ENCODE data around the gene ZNF275. TPM values are rescaled to one million over a fixed set of nuclear protein-coding genes. Genes with fewer than 3 reads are reported as not detected.
"Not testable (repeated sequence)": the region's sequence is repeated elsewhere in the genome, so short reads cannot be mapped to it uniquely, and the experiment has no call there.

The ZNF275 gene
- total RNA-seq: 10 to 100 TPM in 1 of 10 donors, 1 to 10 TPM in 9; 6.6 to 10.1 (median 7.6) TPM
- polyA plus RNA-seq: 1 to 10 TPM; 2.3 to 3.5 TPM
- long read RNA-seq, donor 1, full-length matches to known transcripts: 1 of 2 reads
- long read RNA-seq, donor 1, partial matches to known transcripts: 0 of 2 reads
- long read RNA-seq, donor 1, other reads (novel, unspliced or antisense): 1 of 2 reads
- long read RNA-seq, donor 2, full-length matches to known transcripts: 4 of 8 reads
- long read RNA-seq, donor 2, partial matches to known transcripts: 4 of 8 reads
- long read RNA-seq, donor 2, other reads (novel, unspliced or antisense): 0 of 8 reads
- long read RNA-seq, donor 3, full-length matches to known transcripts: 2 of 17 reads
- long read RNA-seq, donor 3, partial matches to known transcripts: 0 of 17 reads
- long read RNA-seq, donor 3, other reads (novel, unspliced or antisense): 15 of 17 reads

DNA sequence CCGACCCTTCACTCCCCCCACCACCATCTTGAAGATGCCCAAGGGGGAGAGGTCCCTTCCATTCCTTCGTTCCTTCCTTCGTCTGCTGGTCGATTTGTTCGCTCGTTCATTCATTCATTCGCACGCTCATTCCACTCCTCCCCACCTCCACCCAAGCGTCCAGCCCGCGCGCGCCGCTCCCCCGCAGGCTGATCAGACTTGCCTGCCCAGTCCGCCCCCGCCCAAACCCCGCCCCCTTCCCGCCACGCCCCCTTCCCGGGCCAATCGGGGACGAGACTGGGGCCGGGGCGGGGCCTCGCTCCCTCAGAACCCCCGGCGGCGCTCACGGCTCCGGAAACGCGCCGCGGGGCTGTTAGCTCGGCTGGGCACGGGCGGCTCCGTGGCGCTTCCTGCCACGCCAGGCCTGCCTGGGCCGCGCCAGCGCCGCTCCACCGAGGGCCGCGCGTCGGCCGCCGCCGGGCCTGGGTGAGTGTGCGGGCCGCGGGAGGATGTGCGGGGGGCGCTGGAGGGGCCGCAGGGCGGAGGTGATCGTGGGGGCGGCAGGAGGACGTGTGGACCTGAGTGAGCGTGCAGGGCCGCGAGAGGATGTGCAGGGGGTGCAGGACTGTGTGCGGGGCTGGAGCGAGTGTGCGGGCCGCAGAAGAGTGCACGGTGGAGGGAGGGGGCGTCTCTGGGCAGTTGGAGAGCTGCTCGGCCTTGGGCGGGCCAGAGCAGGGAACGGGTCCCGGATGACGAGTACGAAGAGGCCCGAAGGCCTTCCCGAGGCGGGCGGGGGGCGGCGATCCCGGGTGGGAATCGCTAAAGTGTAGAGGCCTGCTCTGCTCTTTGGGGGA is at the start of gene ZNF275:
ZNF275 (plus strand) TSS at position 333 of the 833 bp plus-strand sequence. CDS start 2,527 bp downstream, outside the sequence.
- ATAC-seq (peak; percentile 98 to 100 (median 99)), DNase-seq (peak; percentile 75 to 82)
- Histone ChIP-seq H3K36me3 (peaks cover 0 to 10% (median 0%) of the 10 kb centered on the region in 9 donors), H3K27me3 (peaks cover 0 to 25% (median 0%) of the 10 kb centered on the region in 7 donors), H3K4me3 (peak within 1 kb of the TSS; percentile 42 to 67 (median 62)), H3K4me1 (peaks cover 0 to 6% (median 0%) of the 10 kb centered on the region in 9 donors), H3K27ac (peak within 1 kb of the TSS in 7 of 10 donors; percentile 34 to 77 (median 48)), H3K9me3 (no peaks in the 10 kb centered on the region)
- intact Hi-C loops (cut with DNase I): no loop called here
- TF ChIP-seq, protein P1, sequence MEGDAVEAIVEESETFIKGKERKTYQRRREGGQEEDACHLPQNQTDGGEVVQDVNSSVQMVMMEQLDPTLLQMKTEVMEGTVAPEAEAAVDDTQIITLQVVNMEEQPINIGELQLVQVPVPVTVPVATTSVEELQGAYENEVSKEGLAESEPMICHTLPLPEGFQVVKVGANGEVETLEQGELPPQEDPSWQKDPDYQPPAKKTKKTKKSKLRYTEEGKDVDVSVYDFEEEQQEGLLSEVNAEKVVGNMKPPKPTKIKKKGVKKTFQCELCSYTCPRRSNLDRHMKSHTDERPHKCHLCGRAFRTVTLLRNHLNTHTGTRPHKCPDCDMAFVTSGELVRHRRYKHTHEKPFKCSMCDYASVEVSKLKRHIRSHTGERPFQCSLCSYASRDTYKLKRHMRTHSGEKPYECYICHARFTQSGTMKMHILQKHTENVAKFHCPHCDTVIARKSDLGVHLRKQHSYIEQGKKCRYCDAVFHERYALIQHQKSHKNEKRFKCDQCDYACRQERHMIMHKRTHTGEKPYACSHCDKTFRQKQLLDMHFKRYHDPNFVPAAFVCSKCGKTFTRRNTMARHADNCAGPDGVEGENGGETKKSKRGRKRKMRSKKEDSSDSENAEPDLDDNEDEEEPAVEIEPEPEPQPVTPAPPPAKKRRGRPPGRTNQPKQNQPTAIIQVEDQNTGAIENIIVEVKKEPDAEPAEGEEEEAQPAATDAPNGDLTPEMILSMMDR (IDR thresholded peaks at IDR 0.05): no peak
- whole genome bisulfite sequencing, 2 donors: 1% methylated on average over 40 to 82 of the region's 86 CpGs

GRCh38 chrX:153285678-153286077 is 48.3 kb upstream of the ZNF275 start:
- intact Hi-C loops (cut with DNase I); ATAC-seq: not testable (repeated sequence)

GRCh38 chrX:153288807-153289206 is 45.1 kb upstream of the ZNF275 start:
- H3K36me3 ChIP-seq; DNase-seq; H3K27me3 ChIP-seq; ATAC-seq; intact Hi-C loops (cut with DNase I); H3K4me1 ChIP-seq; H3K4me3 ChIP-seq; H3K9me3 ChIP-seq; H3K27ac ChIP-seq: not testable (repeated sequence)
- no CpG with 5 or more reads among the region's 2 CpGs for WGBS, 2 donors

More at GRCh38 chrX:153285678-153286077, 48.3 kb upstream of the ZNF275 start:
- H3K27me3 ChIP-seq, H3K27ac ChIP-seq, H3K36me3 ChIP-seq, DNase-seq, H3K9me3 ChIP-seq, H3K4me3 ChIP-seq, H3K4me1 ChIP-seq: not testable (repeated sequence)
- no CpG with 5 or more reads among the region's 8 CpGs for WGBS, 2 donors

DNA sequence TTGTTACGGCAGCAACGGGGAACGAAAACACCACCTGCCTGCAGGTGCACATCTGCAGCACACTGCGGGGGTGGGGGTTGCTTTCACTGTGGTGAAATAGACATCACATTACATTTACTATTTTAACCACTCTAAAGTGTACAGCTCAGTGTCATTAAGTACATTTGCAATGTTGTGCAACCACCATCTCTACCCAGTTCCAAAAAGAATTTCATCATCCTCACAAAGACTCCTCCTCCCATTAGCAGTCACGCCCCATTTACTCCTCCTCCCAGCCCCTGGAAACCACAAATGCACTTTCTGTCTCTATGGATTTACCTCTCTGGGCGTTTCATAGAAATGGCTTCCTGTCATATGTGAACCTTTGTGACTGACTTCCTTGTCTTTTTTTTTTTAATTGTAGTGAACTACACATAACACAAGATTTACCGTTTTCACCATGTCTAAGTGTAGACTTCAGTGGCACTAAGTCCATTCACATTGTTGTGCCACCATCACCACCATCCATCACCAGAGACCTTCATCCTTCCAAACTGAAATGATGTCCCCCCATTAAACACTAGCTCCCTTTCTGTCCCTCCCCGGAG is 40.4 kb upstream of the ZNF275 start:
- H3K36me3 ChIP-seq; H3K4me1 ChIP-seq; DNase-seq; ATAC-seq; intact Hi-C loops (cut with DNase I); H3K9me3 ChIP-seq; H3K27ac ChIP-seq; H3K4me3 ChIP-seq: not testable (repeated sequence)
- WGBS, 2 donors: 75 to 88% methylated on average over 2 to 3 of the region's 8 CpGs
- H3K27me3 ChIP-seq: peaks cover 0 to 21% (median 0%) of the 10 kb centered on the region in 7 donors

- DNase-seq: no peak
- Histone ChIP-seq H3K4me3 (no peak overlapping the region), H3K4me1 (no peaks in the 10 kb centered on the region), H3K27me3 (peaks cover 0 to 42% (median 0%) of the 10 kb centered on the region in 7 donors), H3K9me3 (no peaks in the 10 kb centered on the region), H3K36me3 (no peaks in the 10 kb centered on the region), H3K27ac (no peak overlapping the region)
- WGBS, 2 donors: 78 to 79% methylated on average over 1 of the region's 1 CpG
- TF ChIP-seq, protein P1 (IDR thresholded peaks at IDR 0.05): no peak
- intact Hi-C loops (cut with DNase I): no loop called here
- ATAC-seq: no peak
Measured at GRCh38 chrX:153297376-153297775, 36.6 kb upstream of the ZNF275 start.
